ENCODE data around the gene ARHGEF7.

DNA sequence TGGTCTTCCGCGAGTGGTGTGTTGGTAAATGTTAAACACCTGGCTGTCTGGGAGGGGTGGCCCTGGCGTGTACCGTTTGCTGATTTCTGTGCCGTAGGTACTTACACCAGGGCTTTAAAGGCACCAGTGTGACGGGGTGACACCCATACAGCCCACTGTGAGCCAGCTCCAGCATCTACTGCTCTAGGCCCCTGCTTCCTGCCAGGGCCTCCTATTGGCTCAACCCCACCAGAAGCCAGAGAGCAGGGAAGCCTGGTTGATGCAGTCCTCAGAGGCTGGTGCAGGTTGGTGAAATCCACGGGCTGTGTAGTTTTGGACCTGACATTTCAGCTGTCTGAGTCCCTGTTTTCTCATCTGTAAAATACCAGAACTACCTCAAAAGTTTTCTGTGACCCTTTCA lies 30.4 kb downstream of the ARHGEF7 start:
- TF ChIP-seq, protein P1, sequence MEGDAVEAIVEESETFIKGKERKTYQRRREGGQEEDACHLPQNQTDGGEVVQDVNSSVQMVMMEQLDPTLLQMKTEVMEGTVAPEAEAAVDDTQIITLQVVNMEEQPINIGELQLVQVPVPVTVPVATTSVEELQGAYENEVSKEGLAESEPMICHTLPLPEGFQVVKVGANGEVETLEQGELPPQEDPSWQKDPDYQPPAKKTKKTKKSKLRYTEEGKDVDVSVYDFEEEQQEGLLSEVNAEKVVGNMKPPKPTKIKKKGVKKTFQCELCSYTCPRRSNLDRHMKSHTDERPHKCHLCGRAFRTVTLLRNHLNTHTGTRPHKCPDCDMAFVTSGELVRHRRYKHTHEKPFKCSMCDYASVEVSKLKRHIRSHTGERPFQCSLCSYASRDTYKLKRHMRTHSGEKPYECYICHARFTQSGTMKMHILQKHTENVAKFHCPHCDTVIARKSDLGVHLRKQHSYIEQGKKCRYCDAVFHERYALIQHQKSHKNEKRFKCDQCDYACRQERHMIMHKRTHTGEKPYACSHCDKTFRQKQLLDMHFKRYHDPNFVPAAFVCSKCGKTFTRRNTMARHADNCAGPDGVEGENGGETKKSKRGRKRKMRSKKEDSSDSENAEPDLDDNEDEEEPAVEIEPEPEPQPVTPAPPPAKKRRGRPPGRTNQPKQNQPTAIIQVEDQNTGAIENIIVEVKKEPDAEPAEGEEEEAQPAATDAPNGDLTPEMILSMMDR (conservative IDR thresholded peaks at IDR 0.05), result no peak
- no peak for TF ChIP-seq ZFX (IDR thresholded peaks at IDR 0.05)

Data from C4-2B (cell line).